H1 (cell line): ENCODE results near the gene CHTF8. TPM values are rescaled to one million over a fixed set of nuclear protein-coding genes. Genes with fewer than 3 reads are reported as not detected.
A peak's percentile ranks its signal among the peaks of the same experiment; 100 is the strongest.

Experiments used
- CTCF ChIA-PET: fragments of 300-600 bp; sonication (Branson Sonifier 250); formaldehyde crosslinking; loops from one replicate; lab custom pipeline; 2021; ENCODE audit not compliant: partially characterized antibody; lab: Charles Lee
- POLR2A ChIA-PET: fragments of 300-600 bp; sonication (Branson Sonifier 250); formaldehyde crosslinking; loops from one replicate; lab custom pipeline; 2021; ENCODE audit warnings: inconsistent platforms; ENCODE audit not compliant: partially characterized antibody; lab: Charles Lee
- DNase-seq, 2 experiments: peaks; one replicate each; pipeline versions ENCODE4 v3.0.0 to v3.0.0-alpha.2; 2010 to 2022; ENCODE audit warnings: low spot score in 2 of 2, low read depth in 1 of 2, mixed read lengths in 1 of 2
- FAIRE-seq: peaks from 2 replicates; lab custom pipeline; 2011; peaks lifted over from hg19 to GRCh38; lab: Jason Lieb, UNC
- H2AFZ ChIP-seq: 2 replicates; pipeline ENCODE4 v1.8.1; 2012; ENCODE audit warnings: low read length, inconsistent platforms
- H2AK5ac ChIP-seq: 2 replicates; pipeline ENCODE4 v1.6.1; 2013; ENCODE audit warnings: low read depth, low read length
- H2BK120ac ChIP-seq: replicated peaks from 2 replicates; pipeline ENCODE3; 2013; ENCODE audit warnings: low read depth, low read length, inconsistent platforms
- H2BK12ac ChIP-seq: 2 replicates; pipeline ENCODE4 v1.6.1; 2013; ENCODE audit warnings: low read depth, low read length
- H2BK15ac ChIP-seq: 2 replicates; pipeline ENCODE4 v1.6.1; 2013; ENCODE audit warnings: low read length
- H2BK20ac ChIP-seq: 2 replicates; pipeline ENCODE4 v1.6.1; 2013; ENCODE audit warnings: low read length
- H2BK5ac ChIP-seq: 2 replicates; pipeline ENCODE4 v1.6.1; 2013; ENCODE audit warnings: low read depth, low read length
- H3K14ac ChIP-seq: 2 replicates; pipeline ENCODE4 v1.6.1; 2013; ENCODE audit warnings: inconsistent platforms; ENCODE audit not compliant: insufficient read length
- H3K18ac ChIP-seq: 2 replicates; pipeline ENCODE4 v1.6.1; 2013; ENCODE audit warnings: low read length; ENCODE audit errors: extremely low read depth
- H3K23ac ChIP-seq: 2 replicates; pipeline ENCODE4 v1.6.1; 2013; ENCODE audit warnings: inconsistent platforms; ENCODE audit not compliant: insufficient read length
- H3K23me2 ChIP-seq: 2 replicates; pipeline ENCODE4 v1.6.1; 2013; ENCODE audit warnings: low read depth, low read length
- H3K27ac ChIP-seq: 2 replicates; pipeline ENCODE4 v1.6.1; 2011; ENCODE audit warnings: low read depth, low read length, inconsistent platforms
- H3K27me3 ChIP-seq, 4 experiments: replicated peaks in 1 of 4; 1 replicate in 1 of 4; 2 replicates in 3 of 4; pipeline versions ENCODE4 v1.6.1 to v1.8.1; 2011 to 2013; ENCODE audit warnings: low read length in 3 of 4, mild to moderate bottlenecking in 3 of 4, inconsistent platforms in 2 of 4, mixed read lengths in 2 of 4, moderate library complexity in 1 of 4; ENCODE audit not compliant: control insufficient read depth in 3 of 4, insufficient read depth in 3 of 4; ENCODE audit errors: extremely low read depth in 1 of 4
- H3K36me3 ChIP-seq, 4 experiments: 2 replicates each; pipeline versions ENCODE4 v1.6.1 to v1.8.1; 2011 to 2013; ENCODE audit warnings: mild to moderate bottlenecking in 4 of 4, low read length in 3 of 4, moderate library complexity in 2 of 4, control low read depth in 1 of 4, inconsistent platforms in 1 of 4; ENCODE audit not compliant: insufficient read depth in 4 of 4, control insufficient read depth in 2 of 4
- H3K4ac ChIP-seq: replicated peaks from 2 replicates; pipeline ENCODE3; 2013; ENCODE audit warnings: low read length, low read depth, mixed read lengths, inconsistent platforms; ENCODE audit not compliant: insufficient read length
- H3K4me1 ChIP-seq, 4 experiments: replicated peaks in 1 of 4; 1 replicate in 1 of 4; 2 replicates in 3 of 4; pipeline versions ENCODE4 v1.6.1 to v1.8.1; 2011 to 2013; ENCODE audit warnings: low read length in 3 of 4, inconsistent platforms in 2 of 4, mixed read lengths in 1 of 4; ENCODE audit not compliant: insufficient read depth in 4 of 4, control insufficient read depth in 3 of 4
- H3K4me2 ChIP-seq, 2 experiments: 2 replicates each; pipeline versions ENCODE4 v1.6.1 to v1.8.1; 2011 to 2013; ENCODE audit warnings: low read depth in 2 of 2, low read length in 2 of 2, control low read depth in 1 of 2, inconsistent platforms in 1 of 2, mild to moderate bottlenecking in 1 of 2; ENCODE audit not compliant: insufficient read depth in 1 of 2
- H3K4me3 ChIP-seq, 4 experiments: fragments of 200-600, 300-600 bp in 1 of 4; sonication (generic), shearing (Covaris generic), sonication (Bioruptor Twin) in 1 of 4; 2 replicates each; pipeline versions ENCODE4 v1.5.1 to v1.8.1; 2011 to 2016; ENCODE audit warnings: low read length in 4 of 4, low read depth in 3 of 4, control low read depth in 2 of 4, inconsistent platforms in 2 of 4, mild to moderate bottlenecking in 2 of 4, mixed read lengths in 1 of 4, moderate library complexity in 1 of 4; ENCODE audit not compliant: insufficient read depth in 2 of 4; ENCODE audit errors: extremely low read depth in 1 of 4
- H3K56ac ChIP-seq: replicated peaks from 2 replicates; pipeline ENCODE3; 2013; ENCODE audit warnings: low read depth, mild to moderate bottlenecking, mixed read lengths, low read length, inconsistent platforms; ENCODE audit not compliant: insufficient read length
- H3K79me1 ChIP-seq: 2 replicates; pipeline ENCODE4 v1.6.1; 2013; ENCODE audit warnings: low read depth, low read length, control low read depth
- H3K79me2 ChIP-seq, 2 experiments: 2 replicates each; pipeline versions ENCODE4 v1.6.1 to v1.8.1; 2012 to 2013; ENCODE audit warnings: low read length in 2 of 2, mild to moderate bottlenecking in 2 of 2, inconsistent platforms in 1 of 2; ENCODE audit not compliant: insufficient read depth in 2 of 2, control insufficient read depth in 1 of 2
- H3K9ac ChIP-seq, 4 experiments: replicated peaks in 1 of 4; 1 replicate in 1 of 4; 2 replicates in 3 of 4; pipeline versions ENCODE4 v1.6.1 to v1.8.1; 2011 to 2013; ENCODE audit warnings: low read depth in 3 of 4, low read length in 3 of 4, control low read depth in 2 of 4, mild to moderate bottlenecking in 2 of 4, moderate library complexity in 2 of 4, inconsistent platforms in 1 of 4; ENCODE audit errors: extremely low read depth in 1 of 4
- H3K9me3 ChIP-seq, 2 experiments: 2 replicates each; pipeline versions ENCODE4 v1.6.1 to v1.8.1; 2012 to 2013; ENCODE audit warnings: mild to moderate bottlenecking in 2 of 2, moderate library complexity in 2 of 2, control low read depth in 1 of 2, inconsistent platforms in 1 of 2, low read depth in 1 of 2, low read length in 1 of 2, mixed read lengths in 1 of 2; ENCODE audit not compliant: insufficient read depth in 2 of 2
- H4K20me1 ChIP-seq, 2 experiments: replicated peaks in 1 of 2; 2 replicates each; pipeline versions ENCODE3 to v1.8.1; 2011 to 2013; ENCODE audit warnings: inconsistent platforms in 2 of 2, low read length in 2 of 2, mild to moderate bottlenecking in 1 of 2; ENCODE audit not compliant: insufficient read depth in 2 of 2, control insufficient read depth in 1 of 2
- H4K5ac ChIP-seq: 2 replicates; pipeline ENCODE4 v1.6.1; 2013; ENCODE audit warnings: low read length, low read depth, mixed read lengths, inconsistent platforms; ENCODE audit not compliant: insufficient read length
- H4K8ac ChIP-seq: 2 replicates; pipeline ENCODE4 v1.8.0; 2013; ENCODE audit warnings: mild to moderate bottlenecking, moderate library complexity, low read length, inconsistent platforms; ENCODE audit not compliant: insufficient read depth; ENCODE audit errors: extremely low read depth
- H4K91ac ChIP-seq: replicated peaks from 2 replicates; pipeline ENCODE3; 2013; ENCODE audit warnings: low read length, mixed read lengths, inconsistent platforms; ENCODE audit not compliant: insufficient read length
- BACH1 ChIP-seq: IDR thresholded peaks from 2 replicates; pipeline ENCODE4 v1.6.1; 2012; ENCODE audit warnings: low read length, improper control_type of control experiment
- CBX8 ChIP-seq: fragments of 300-800, 300-1000 bp; sonication (generic); IDR thresholded peaks from 2 replicates; pipeline ENCODE4 v1.7.1; 2016; ENCODE audit warnings: low read depth, low read length, borderline replicate concordance
- CEBPB ChIP-seq: IDR thresholded peaks from 2 replicates; pipeline ENCODE4 v1.6.1; 2012; ENCODE audit warnings: low read depth, low read length
- SRF ChIP-seq: IDR thresholded peaks from 2 replicates; pipeline ENCODE4 v1.6.1; 2011; ENCODE audit warnings: mild to moderate bottlenecking, low read depth, low read length, moderate library complexity
- WGBS, 2 experiments: shearing (Covaris generic) in 1 of 2; methylation state at CpG; one replicate each; pipeline versions ENCODE4 v1.1.6 to v1.1.7; 2013 to 2015; ENCODE audit warnings: low lambda C conversion rate in 2 of 2, mixed read lengths in 2 of 2, inconsistent platforms in 1 of 2, low coverage in 1 of 2, missing lambda C conversion rate in 1 of 2; ENCODE audit not compliant: insufficient replicate concordance in 2 of 2, insufficient coverage in 1 of 2, insufficient read length in 1 of 2; ENCODE audit errors: extremely low coverage in 1 of 2, missing lambda C conversion rate in 1 of 2; 5-methylcytosine and 5-hydroxymethylcytosine counted together
- polyA plus RNA-seq, 7 experiments: library from polyadenylated mRNA; depleted of rRNA in 3 of 7; stranded (reverse) in 5 of 7; unstranded in 2 of 7; fragments of >200 nt in 5 of 7; fragments of 200-250 nt in 2 of 7; gene quantifications; 1 replicate in 5 of 7; 2 replicates in 1 of 7; 4 replicates in 1 of 7; pipeline versions ENCODE4 v1.2.1 to v1.2.3, GENCODE V29; 2011 to 2013; ENCODE audit warnings: missing spikeins in 2 of 7, mixed read lengths in 2 of 7
- total RNA-seq: library from RNA; stranded (reverse); fragmentation: NEBNext Ultra II Directional; extraction: Animal tissue kit (Norgen Biotek cat#: 25700); gene quantifications from 2 replicates; pipeline ENCODE4 v1.2.1, GENCODE V29; 2021
- TF ChIP-seq, protein P1 (sequence below): IDR thresholded peaks from 2 replicates; pipeline ENCODE4 v1.6.1; 2011; ENCODE audit warnings: low read length, improper control_type of control experiment

The CHTF8 gene
- total and polyA plus RNA-seq, 2 of the 8 experiments (the other 6 are each of a cell fraction or from before 2014, with no cell fraction given): 114 to 138 TPM

GRCh38 chr16:69171325-69172084, 39.1 kb upstream of the CHTF8 start:
- H3K18ac ChIP-seq: no peak overlapping the region
- H4K5ac ChIP-seq: no peak overlapping the region
- no peak overlapping the region for H3K27ac ChIP-seq
- no peak overlapping the region for H2AK5ac ChIP-seq
- H4K91ac ChIP-seq: no peak overlapping the region
- H3K56ac ChIP-seq: no peak overlapping the region
- no peaks in the 10 kb centered on the region for H3K27me3 ChIP-seq
- 87% methylated on average over 6 of the region's 6 CpGs; no CpG with 5 or more reads in 1 of the 2 experiments for whole genome bisulfite sequencing, 2 experiments
- ChIA-PET CTCF (interaction anchor here (1.1 kb wide), 1 partner anchor 18 kb away, joined by 4 read pairs; no protein-coding TSS in a partner anchor), POLR2A (no interaction called here)
- H3K9ac ChIP-seq: no peak overlapping the region
- no peak overlapping the region for H3K4me3 ChIP-seq
- H3K79me2 ChIP-seq: no peaks in the 10 kb centered on the region
- H3K4me2 ChIP-seq: no peak overlapping the region
- no peaks in the 10 kb centered on the region for H3K79me1 ChIP-seq
- H3K23ac ChIP-seq: no peak overlapping the region
- H3K4ac ChIP-seq: no peak overlapping the region
- no peaks in the 10 kb centered on the region for H4K20me1 ChIP-seq
- H3K23me2 ChIP-seq: no peaks in the 10 kb centered on the region
- no peak overlapping the region for H2BK20ac ChIP-seq
- FAIRE-seq (no peak), DNase-seq (no peak)
- H2BK15ac ChIP-seq: no peak overlapping the region
- no peak for TF ChIP-seq CBX8
- TF ChIP-seq BACH1: no peak
- no peak for TF ChIP-seq CEBPB
- TF ChIP-seq, protein P1, sequence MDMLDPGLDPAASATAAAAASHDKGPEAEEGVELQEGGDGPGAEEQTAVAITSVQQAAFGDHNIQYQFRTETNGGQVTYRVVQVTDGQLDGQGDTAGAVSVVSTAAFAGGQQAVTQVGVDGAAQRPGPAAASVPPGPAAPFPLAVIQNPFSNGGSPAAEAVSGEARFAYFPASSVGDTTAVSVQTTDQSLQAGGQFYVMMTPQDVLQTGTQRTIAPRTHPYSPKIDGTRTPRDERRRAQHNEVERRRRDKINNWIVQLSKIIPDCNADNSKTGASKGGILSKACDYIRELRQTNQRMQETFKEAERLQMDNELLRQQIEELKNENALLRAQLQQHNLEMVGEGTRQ: no peak
- peak; percentile 31; the same call in 1 of the 2 replicates for TF ChIP-seq SRF
- H2BK120ac ChIP-seq: no peak overlapping the region
- H2BK5ac ChIP-seq: no peak overlapping the region
- no peak overlapping the region for H2BK12ac ChIP-seq
- H4K8ac ChIP-seq: no peak overlapping the region
- no peaks in the 10 kb centered on the region for H3K4me1 ChIP-seq
- no peak overlapping the region for H2AFZ ChIP-seq
- no peak overlapping the region for H3K14ac ChIP-seq
- no peaks in the 10 kb centered on the region for H3K9me3 ChIP-seq
- peaks cover 13 to 32% (median 22%) of the 10 kb centered on the region in 4 experiments; a peak in 7 of 8 replicates for H3K36me3 ChIP-seq
